ENCODE data around the gene CAMSAP2. TPM values are rescaled to one million over a fixed set of nuclear protein-coding genes. Genes with fewer than 3 reads are reported as not detected.

CAMSAP2 gene
- total RNA-seq, 1 donor from 2014 or later, result 27.9 TPM

- TF ChIP-seq, protein P1, sequence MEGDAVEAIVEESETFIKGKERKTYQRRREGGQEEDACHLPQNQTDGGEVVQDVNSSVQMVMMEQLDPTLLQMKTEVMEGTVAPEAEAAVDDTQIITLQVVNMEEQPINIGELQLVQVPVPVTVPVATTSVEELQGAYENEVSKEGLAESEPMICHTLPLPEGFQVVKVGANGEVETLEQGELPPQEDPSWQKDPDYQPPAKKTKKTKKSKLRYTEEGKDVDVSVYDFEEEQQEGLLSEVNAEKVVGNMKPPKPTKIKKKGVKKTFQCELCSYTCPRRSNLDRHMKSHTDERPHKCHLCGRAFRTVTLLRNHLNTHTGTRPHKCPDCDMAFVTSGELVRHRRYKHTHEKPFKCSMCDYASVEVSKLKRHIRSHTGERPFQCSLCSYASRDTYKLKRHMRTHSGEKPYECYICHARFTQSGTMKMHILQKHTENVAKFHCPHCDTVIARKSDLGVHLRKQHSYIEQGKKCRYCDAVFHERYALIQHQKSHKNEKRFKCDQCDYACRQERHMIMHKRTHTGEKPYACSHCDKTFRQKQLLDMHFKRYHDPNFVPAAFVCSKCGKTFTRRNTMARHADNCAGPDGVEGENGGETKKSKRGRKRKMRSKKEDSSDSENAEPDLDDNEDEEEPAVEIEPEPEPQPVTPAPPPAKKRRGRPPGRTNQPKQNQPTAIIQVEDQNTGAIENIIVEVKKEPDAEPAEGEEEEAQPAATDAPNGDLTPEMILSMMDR (IDR thresholded peaks at IDR 0.05; ENCODE audit: unreplicated experiment), result no peak
- Mint-ChIP-seq H3K4me3 (ENCODE audit: low read depth) (no peak overlapping the region), H3K9me3 (ENCODE audit: low read depth) (peaks cover 4% of the 10 kb centered on the region), H3K4me1 (ENCODE audit: low read depth) (no peaks in the 10 kb centered on the region), H3K27ac (no peak overlapping the region), H3K27me3 (no peaks in the 10 kb centered on the region), H3K36me3 (ENCODE audit: insufficient read depth) (no peaks in the 10 kb centered on the region)
- no peak for DNase-seq (ENCODE audit: low spot score, unreplicated experiment)
These were observed 38.8 kb upstream of the CAMSAP2 start for GRCh38 chr1:200699871-200700270.

- Mint-ChIP-seq H3K4me1 (ENCODE audit: low read depth) (no peaks in the 10 kb centered on the region), H3K27me3 (peaks cover 3% of the 10 kb centered on the region), H3K9me3 (ENCODE audit: low read depth) (no peaks in the 10 kb centered on the region), H3K27ac (no peak overlapping the region), H3K4me3 (ENCODE audit: low read depth) (no peak overlapping the region), H3K36me3 (ENCODE audit: insufficient read depth) (no peaks in the 10 kb centered on the region)
- TF ChIP-seq, protein P1 (IDR thresholded peaks at IDR 0.05; ENCODE audit: unreplicated experiment), result no peak
- no peak for DNase-seq (ENCODE audit: low spot score, unreplicated experiment)
These were observed 33.6 kb upstream of the CAMSAP2 start for GRCh38 chr1:200704986-200705500.

DNA sequence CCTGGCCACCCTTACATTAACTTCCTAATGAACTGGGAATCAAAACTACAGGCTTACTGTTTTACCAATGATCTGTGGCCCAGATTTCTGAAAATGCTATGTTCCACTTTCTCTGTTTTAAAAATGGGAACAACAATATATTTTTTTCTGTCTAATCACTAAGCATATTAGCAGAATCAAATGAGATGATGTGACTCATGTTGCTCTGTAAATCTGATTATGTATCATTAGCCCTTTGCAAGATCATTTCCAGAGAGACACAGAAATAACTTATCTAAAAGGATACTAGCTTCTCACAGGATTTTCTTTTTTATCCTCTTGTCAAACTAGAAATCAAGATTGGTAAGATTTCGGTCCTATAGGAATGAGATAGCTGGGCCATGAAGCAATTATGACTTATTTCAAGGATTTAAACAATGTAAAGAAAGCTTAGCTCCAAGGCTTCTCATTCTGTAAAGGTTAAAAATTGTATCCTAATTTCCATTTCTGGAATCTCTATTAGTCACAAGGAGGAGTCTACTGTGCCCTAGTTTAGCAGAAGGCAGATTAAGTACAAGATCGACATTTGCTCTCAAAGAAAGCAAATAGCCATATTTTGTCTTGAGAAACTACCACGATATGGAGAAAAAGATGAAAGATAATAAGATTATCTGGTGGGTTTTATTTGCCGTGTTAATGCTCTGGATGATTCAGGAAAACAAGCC lies 32.4 kb upstream of the CAMSAP2 start:
- Mint-ChIP-seq H3K4me3 (ENCODE audit: low read depth) (no peak overlapping the region), H3K4me1 (ENCODE audit: low read depth) (no peaks in the 10 kb centered on the region), H3K9me3 (ENCODE audit: low read depth) (no peaks in the 10 kb centered on the region), H3K36me3 (ENCODE audit: insufficient read depth) (no peaks in the 10 kb centered on the region), H3K27ac (no peak overlapping the region), H3K27me3 (peaks cover 3% of the 10 kb centered on the region)
- TF ChIP-seq, protein P1 (IDR thresholded peaks at IDR 0.05; ENCODE audit: unreplicated experiment), result no peak
- no peak for DNase-seq (ENCODE audit: low spot score, unreplicated experiment)

DNA sequence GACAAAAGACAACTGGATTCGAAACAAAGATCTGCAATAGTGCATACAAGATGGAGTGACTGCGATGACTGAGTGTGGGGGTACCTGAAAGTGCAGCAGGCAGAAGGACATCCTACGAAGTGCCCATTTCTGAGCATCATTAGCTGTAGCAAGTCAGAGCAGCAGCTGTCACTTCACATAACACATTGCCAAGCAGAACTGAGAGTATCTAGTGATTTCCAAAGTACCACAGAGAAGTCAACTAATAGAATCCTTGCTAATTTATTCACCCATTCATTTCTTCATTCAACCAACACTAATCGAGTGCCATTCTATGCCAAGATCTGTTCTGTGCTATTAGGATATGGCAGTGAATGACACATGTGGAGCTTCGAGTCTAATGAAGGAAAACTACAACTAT lies 31.6 kb upstream of the CAMSAP2 start:
- TF ChIP-seq, protein P1 (IDR thresholded peaks at IDR 0.05; ENCODE audit: unreplicated experiment), result no peak
- Mint-ChIP-seq H3K9me3 (ENCODE audit: low read depth) (no peaks in the 10 kb centered on the region), H3K36me3 (ENCODE audit: insufficient read depth) (no peaks in the 10 kb centered on the region), H3K27ac (no peak overlapping the region), H3K4me1 (ENCODE audit: low read depth) (no peaks in the 10 kb centered on the region), H3K4me3 (ENCODE audit: low read depth) (no peak overlapping the region), H3K27me3 (peaks cover 3% of the 10 kb centered on the region)
- DNase-seq (ENCODE audit: low spot score, unreplicated experiment), result no peak

GRCh38 chr1:200708161-200708560 lies 30.5 kb upstream of the CAMSAP2 start:
- H3K36me3 Mint-ChIP-seq (ENCODE audit: insufficient read depth), result no peaks in the 10 kb centered on the region
- H3K27ac Mint-ChIP-seq, result no peak overlapping the region
- no peaks in the 10 kb centered on the region for H3K9me3 Mint-ChIP-seq (ENCODE audit: low read depth)
- DNase-seq (ENCODE audit: low spot score, unreplicated experiment), result no peak
- H3K4me1 Mint-ChIP-seq (ENCODE audit: low read depth), result no peaks in the 10 kb centered on the region
- H3K4me3 Mint-ChIP-seq (ENCODE audit: low read depth), result no peak overlapping the region
- TF ChIP-seq, protein P1 (IDR thresholded peaks at IDR 0.05; ENCODE audit: unreplicated experiment), result no peak
- peaks cover 3% of the 10 kb centered on the region for H3K27me3 Mint-ChIP-seq
